ENCODE results near the gene ARNT2. TPM values are rescaled to one million over a fixed set of nuclear protein-coding genes. Genes with fewer than 3 reads are reported as not detected.

Gene ARNT2
- 10 to 100 TPM in 4 of 6 experiments, 1 to 10 TPM in 2; 2.4 to 16.6 (median 15.5) TPM for total RNA-seq (2021; fragmentation: NEBNext Ultra II Directional; extraction: Animal tissue kit (Norgen Biotek cat#: 25700))
- long read RNA-seq, partial matches to known transcripts: 1 of 3 reads
- long read RNA-seq, other reads (novel, unspliced or antisense): 2 of 3 reads

GRCh38 chr15:80404057-80404760, at the start of gene ARNT2:
ARNT2 (plus strand) TSS chr15:80404382; CDS start chr15:80404516, 134 bp downstream.
- Mint-ChIP-seq H3K27me3 (ENCODE audit: insufficient read depth) (peaks cover 48% of the 10 kb centered on the region), H3K27ac (no peak within 1 kb of the TSS), H3K36me3 (ENCODE audit: low read depth) (no peaks in the 10 kb centered on the region), H3K9me3 (no peaks in the 10 kb centered on the region), H3K4me1 (ENCODE audit: low read depth) (no peaks in the 10 kb centered on the region), H3K4me3 (peak within 1 kb of the TSS; percentile 53)
- DNase-seq: no peak
- TF ChIP-seq CTCF (IDR thresholded peaks at IDR 0.05): no peak

GRCh38 chr15:80367094-80367493, 37.1 kb upstream of the ARNT2 start:
- Mint-ChIP-seq H3K9me3 (peaks cover 34% of the 10 kb centered on the region), H3K4me1 (ENCODE audit: low read depth) (no peaks in the 10 kb centered on the region)

GRCh38 chr15:80367661-80368060, 36.5 kb upstream of the ARNT2 start:
- no peak for TF ChIP-seq CTCF (IDR thresholded peaks at IDR 0.05)
- no peak for DNase-seq
- no peak overlapping the region for H3K4me3 Mint-ChIP-seq
- H3K27ac Mint-ChIP-seq: no peak overlapping the region
- peaks cover 21% of the 10 kb centered on the region; the same call in 1 of the 2 replicates for H3K36me3 Mint-ChIP-seq (ENCODE audit: low read depth)
- H3K9me3 Mint-ChIP-seq: peaks cover 34% of the 10 kb centered on the region
- peaks cover 8% of the 10 kb centered on the region for H3K27me3 Mint-ChIP-seq (ENCODE audit: insufficient read depth)
- H3K4me1 Mint-ChIP-seq (ENCODE audit: low read depth): no peaks in the 10 kb centered on the region

More at GRCh38 chr15:80367094-80367493, 37.1 kb upstream of the ARNT2 start:
- DNase-seq: no peak
- Mint-ChIP-seq H3K27ac (no peak overlapping the region), H3K4me3 (no peak overlapping the region), H3K36me3 (ENCODE audit: low read depth) (peaks cover 21% of the 10 kb centered on the region; the same call in 1 of the 2 replicates), H3K27me3 (ENCODE audit: insufficient read depth) (peaks cover 11% of the 10 kb centered on the region)
- peak; percentile 39 for TF ChIP-seq CTCF (IDR thresholded peaks at IDR 0.05)

GRCh38 chr15:80371924-80372323, 32.3 kb upstream of the ARNT2 start:
- DNase-seq: no peak
- H3K4me1 Mint-ChIP-seq (ENCODE audit: low read depth): no peaks in the 10 kb centered on the region
- peaks cover 13% of the 10 kb centered on the region for H3K27me3 Mint-ChIP-seq (ENCODE audit: insufficient read depth)
- peaks cover 26% of the 10 kb centered on the region for H3K9me3 Mint-ChIP-seq
- no peak for TF ChIP-seq CTCF (IDR thresholded peaks at IDR 0.05)
- peaks cover 18% of the 10 kb centered on the region; the same call in 1 of the 2 replicates for H3K36me3 Mint-ChIP-seq (ENCODE audit: low read depth)
- H3K27ac Mint-ChIP-seq: no peak overlapping the region
- H3K4me3 Mint-ChIP-seq: no peak overlapping the region

- Mint-ChIP-seq H3K36me3 (ENCODE audit: low read depth) (no peaks in the 10 kb centered on the region), H3K9me3 (peaks cover under 1% of the 10 kb centered on the region), H3K4me1 (ENCODE audit: low read depth) (no peaks in the 10 kb centered on the region), H3K27ac (no peak overlapping the region), H3K27me3 (ENCODE audit: insufficient read depth) (peaks cover 22% of the 10 kb centered on the region), H3K4me3 (no peak overlapping the region)
- no peak for DNase-seq
- TF ChIP-seq CTCF (IDR thresholded peaks at IDR 0.05): no peak
Observed at GRCh38 chr15:80374441-80374840, 29.7 kb upstream of the ARNT2 start.

Data from HFFc6 (cell line).